Loucy (cell line): ENCODE results near the gene PIK3CB.

Experiments
- EZH2phosphoT487 ChIP-seq: fragments of 200-600 bp; IDR thresholded peaks from 2 replicates; pipeline ENCODE4 v1.6.1; 2018; ENCODE audit warnings: antibody characterized with exemption, mild to moderate bottlenecking, moderate library complexity, borderline replicate concordance
- TF ChIP-seq, protein P1 (sequence below): fragments of 200-600 bp; sonication (generic); conservative IDR thresholded peaks from 2 replicates; pipeline ENCODE4 v1.5.1; 2014; ENCODE audit warnings: mild to moderate bottlenecking, antibody characterized with exemption, low read length

DNA sequence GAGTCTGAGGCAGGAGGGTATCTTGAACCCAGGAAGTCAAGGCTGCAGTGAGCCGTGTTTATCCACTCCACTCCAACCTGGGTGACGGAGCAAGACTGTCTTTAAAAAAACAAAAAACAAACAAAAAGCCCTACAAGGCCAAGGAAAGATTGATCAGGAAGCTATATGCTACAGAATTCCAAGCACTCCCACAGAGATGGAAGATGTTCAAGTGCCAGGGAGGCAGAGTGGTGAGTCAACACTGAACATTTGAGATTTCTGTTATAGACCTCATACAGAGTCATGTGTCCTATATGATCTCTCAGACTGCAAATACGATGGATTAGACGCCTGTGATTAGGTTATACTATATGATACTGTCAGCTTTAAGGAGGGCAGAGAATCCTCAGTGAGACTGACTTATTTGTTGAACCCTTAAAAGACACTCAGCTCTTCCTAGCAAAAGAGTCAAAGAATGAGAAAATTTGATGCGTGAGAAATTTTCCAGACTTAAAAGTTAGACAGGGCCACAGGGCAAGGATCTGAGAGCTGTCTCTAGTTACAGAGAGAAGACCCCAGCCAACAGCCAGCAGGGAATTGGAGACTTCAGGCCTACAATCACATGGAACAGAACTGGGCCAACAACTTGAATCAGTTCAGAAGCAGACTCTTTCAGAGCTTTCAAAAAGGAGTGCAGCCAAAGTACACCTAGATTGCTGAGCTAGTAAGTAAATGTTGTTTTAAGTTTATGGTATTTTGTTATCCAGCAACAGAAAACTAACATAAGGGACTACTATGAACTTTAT is 107.6 kb downstream of the PIK3CB start:
- TF ChIP-seq, protein P1, sequence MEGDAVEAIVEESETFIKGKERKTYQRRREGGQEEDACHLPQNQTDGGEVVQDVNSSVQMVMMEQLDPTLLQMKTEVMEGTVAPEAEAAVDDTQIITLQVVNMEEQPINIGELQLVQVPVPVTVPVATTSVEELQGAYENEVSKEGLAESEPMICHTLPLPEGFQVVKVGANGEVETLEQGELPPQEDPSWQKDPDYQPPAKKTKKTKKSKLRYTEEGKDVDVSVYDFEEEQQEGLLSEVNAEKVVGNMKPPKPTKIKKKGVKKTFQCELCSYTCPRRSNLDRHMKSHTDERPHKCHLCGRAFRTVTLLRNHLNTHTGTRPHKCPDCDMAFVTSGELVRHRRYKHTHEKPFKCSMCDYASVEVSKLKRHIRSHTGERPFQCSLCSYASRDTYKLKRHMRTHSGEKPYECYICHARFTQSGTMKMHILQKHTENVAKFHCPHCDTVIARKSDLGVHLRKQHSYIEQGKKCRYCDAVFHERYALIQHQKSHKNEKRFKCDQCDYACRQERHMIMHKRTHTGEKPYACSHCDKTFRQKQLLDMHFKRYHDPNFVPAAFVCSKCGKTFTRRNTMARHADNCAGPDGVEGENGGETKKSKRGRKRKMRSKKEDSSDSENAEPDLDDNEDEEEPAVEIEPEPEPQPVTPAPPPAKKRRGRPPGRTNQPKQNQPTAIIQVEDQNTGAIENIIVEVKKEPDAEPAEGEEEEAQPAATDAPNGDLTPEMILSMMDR: no peak
- TF ChIP-seq EZH2phosphoT487: no peak
